Stimulated activated CD8-positive, alpha-beta memory T cell treated with anti-CD3 and anti-CD28 coated beads, Interleukin-15, amount 100 ng/mL, for 24 hours (primary cell): Measurements from ENCODE around the gene LRRC28.
"Not testable (repeated sequence)": the region's sequence is repeated elsewhere in the genome, so short reads cannot be mapped to it uniquely, and the experiment has no call there.

Experiments
- DNase-seq: peaks from one replicate; pipeline ENCODE4 v3.0.0-alpha.2; 2020; ENCODE audit warnings: low read depth

LRRC28 gene

GRCh38 chr15:99399061-99399460 is 147.8 kb downstream of the LRRC28 start:
- DNase-seq: no peak

GRCh38 chr15:99399618-99400017 is 148.3 kb downstream of the LRRC28 start:
- no peak for DNase-seq

GRCh38 chr15:99401216-99401615 is 149.9 kb downstream of the LRRC28 start:
- not testable (repeated sequence) for DNase-seq

DNA sequence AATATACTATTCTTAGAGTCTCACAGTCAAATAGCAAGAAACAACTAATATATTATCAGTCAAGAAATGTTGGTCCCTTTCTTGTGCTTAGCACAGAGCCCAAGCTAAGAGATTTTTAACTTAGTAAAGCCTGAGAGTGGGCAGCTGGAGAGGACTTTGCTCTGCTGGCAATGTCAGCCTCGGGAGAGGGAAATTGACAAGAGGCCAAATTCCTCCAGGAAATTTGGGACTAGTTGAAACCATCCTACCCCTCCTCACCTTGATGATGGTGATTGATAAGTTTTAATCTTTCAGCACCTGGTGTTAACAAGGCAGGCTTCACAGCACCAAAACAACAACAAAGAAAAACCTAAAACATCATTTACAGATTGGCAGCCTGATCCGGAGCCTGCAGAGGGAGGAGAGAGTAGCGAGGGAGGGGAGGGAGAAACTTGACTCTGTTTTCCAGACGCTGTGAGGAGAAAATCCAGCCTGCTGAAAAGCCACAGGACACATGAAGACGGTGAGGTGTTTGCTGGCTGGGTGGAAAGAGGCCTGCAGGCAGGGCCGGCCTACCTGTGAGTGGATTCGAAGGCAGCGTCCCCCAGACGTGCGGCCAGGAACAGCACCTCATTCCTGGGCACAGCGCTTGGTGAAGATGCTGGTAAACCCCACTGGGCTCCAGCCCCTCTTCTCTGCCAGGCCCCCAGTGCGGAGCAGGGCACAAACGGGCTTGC is 150.9 kb downstream of the LRRC28 start:
- no peak for DNase-seq

GRCh38 chr15:99403597-99403996 is 152.3 kb downstream of the LRRC28 start:
- no peak for DNase-seq

DNA sequence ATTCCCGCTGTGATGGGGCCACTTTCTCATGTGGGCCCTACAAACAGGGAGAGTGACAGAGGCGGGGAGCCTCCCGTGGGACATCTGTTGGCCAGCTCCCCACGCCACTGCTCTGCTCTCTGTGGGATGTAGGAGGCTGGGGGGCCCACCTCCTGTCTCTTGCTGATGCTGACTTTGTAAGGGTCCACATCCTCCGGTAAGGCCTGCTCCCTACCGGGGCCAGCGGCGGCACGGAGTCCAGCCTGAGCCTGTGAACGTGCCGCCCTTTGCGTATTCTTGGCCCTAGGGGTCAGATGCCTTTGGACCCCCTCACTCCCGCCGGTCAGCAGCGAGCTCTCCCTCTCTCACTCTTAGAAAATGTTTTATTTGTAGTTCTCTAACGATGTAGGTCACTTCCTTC is 153.2 kb downstream of the LRRC28 start:
- no peak for DNase-seq

DNA sequence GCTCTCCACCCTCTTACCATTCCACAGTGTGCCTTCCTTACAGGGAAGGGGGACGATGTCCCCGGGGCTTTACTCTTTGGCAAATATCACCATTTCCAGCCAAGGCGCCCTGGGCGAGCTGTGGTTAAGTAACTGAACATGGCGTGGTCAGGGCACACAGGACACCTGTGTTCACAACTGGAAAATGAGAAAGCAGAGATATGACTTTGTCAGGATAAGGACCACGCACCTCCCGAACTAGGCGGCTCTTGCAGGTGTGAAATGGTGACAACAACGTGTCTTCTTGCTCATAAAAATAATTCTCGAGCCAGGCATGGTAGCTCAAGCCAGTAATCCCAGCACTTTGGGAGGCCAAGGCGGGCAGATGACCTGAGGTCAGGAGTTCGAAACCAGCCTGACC is 154.8 kb downstream of the LRRC28 start:
- DNase-seq: no peak

GRCh38 chr15:99406716-99407487 is 155.6 kb downstream of the LRRC28 start:
- no peak for DNase-seq

DNA sequence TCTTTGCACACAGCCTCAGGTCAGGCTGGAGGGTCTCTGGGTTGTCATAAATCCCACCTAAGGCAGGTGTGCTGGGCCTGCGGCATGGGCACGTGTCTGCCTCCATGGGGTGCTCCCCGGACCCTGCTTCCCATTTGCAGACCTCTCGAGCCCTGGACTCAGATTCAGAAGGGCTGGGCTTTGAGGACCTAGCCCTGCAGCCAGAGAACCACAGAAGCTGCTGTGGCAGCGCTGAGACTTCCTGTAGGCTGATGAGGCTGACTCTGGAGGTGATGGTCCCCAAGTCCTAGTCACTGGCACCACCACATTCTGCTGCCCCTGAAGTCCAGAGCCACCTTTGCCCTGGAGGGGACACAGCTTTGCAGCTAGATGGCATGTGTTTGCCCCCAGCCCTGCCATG is 156.4 kb downstream of the LRRC28 start:
- no peak for DNase-seq

GRCh38 chr15:99408236-99409096 is 157.2 kb downstream of the LRRC28 start:
- DNase-seq: no peak

GRCh38 chr15:99409097-99409473 is 157.8 kb downstream of the LRRC28 start:
- DNase-seq: no peak

DNA sequence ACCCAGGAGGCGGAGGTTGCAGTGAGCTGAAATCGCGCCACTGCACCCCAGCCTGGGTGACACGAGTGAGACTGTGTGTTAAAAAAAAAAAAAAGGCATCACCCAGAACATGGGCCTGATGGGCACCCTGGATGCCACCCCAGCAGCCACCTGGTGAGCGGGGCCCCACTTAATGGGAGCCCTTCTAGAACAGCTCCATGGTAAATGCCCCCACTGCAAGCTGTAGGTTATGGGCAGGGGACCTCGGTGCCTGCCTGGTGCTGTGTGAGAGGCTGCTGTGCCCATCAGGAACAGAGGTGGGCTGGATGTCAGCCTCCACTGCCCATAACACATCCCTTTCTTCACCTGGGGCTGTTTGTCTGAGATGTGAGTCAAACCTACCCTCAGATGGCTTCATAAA is 158.3 kb downstream of the LRRC28 start:
- no peak for DNase-seq

DNA sequence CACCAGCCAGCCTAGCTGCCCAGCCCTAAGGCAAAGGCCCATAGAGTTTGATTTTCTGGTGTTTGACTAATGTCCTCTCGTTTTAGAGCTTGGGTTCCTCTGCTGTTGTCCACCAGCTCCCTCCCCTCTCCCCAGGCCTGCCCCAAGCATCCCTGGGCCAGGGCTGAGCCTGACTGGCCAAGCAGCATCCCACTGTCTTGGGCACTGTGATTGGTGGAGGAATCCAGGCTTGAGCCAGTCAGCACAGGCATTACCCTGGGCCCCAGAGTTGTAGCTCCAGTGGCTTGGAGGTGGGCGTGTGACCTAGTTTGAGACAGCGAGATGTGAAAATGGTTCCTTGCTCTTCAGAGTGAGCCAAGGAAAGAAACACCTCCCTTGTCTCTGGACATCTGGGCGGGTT is 159.2 kb downstream of the LRRC28 start:
- no peak for DNase-seq

GRCh38 chr15:99411234-99411633 is 160.0 kb downstream of the LRRC28 start:
- no peak for DNase-seq

GRCh38 chr15:99412082-99412481 is 160.8 kb downstream of the LRRC28 start:
- DNase-seq: no peak

- DNase-seq: no peak
These were observed 161.3 kb downstream of the LRRC28 start for GRCh38 chr15:99412626-99413025.

DNA sequence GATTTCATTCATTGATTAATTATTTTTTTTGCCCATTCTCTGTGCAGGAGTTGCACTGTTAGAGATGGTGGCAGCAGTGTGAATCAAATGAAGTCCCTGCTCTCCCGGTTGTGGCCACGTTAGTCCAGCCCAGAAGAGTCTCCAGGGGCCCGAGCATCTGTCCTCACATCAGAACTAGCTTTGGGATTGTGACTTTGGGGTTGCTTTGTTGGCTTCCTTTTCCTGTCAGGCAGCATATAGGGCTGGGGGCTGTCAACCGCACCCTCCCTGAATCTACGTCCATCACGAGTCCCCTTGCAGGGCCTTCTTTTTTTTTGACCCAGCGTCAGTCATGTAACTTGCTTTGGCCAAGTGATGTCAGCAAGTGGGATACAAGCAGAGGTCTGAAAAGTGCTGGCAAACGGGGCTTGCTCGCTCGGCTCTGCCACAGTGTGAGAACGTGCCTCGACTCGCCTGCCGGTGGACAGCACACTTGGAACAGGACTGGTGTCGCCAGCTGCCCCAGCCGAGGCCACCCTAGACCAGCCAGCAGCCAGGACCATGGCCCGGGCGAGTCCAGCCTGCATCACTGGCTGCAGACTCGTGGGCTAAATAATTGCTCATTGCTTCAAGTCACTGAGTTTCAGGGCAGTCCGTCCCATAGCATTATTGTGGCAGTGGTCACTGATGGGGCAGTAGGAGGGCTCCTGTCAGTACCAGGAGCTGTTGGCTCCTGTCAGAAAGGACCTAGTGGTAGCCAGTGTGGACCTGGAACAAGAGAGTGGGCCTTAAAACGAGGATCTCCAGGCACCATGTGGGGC is 162.9 kb downstream of the LRRC28 start:
- no peak for DNase-seq

DNA sequence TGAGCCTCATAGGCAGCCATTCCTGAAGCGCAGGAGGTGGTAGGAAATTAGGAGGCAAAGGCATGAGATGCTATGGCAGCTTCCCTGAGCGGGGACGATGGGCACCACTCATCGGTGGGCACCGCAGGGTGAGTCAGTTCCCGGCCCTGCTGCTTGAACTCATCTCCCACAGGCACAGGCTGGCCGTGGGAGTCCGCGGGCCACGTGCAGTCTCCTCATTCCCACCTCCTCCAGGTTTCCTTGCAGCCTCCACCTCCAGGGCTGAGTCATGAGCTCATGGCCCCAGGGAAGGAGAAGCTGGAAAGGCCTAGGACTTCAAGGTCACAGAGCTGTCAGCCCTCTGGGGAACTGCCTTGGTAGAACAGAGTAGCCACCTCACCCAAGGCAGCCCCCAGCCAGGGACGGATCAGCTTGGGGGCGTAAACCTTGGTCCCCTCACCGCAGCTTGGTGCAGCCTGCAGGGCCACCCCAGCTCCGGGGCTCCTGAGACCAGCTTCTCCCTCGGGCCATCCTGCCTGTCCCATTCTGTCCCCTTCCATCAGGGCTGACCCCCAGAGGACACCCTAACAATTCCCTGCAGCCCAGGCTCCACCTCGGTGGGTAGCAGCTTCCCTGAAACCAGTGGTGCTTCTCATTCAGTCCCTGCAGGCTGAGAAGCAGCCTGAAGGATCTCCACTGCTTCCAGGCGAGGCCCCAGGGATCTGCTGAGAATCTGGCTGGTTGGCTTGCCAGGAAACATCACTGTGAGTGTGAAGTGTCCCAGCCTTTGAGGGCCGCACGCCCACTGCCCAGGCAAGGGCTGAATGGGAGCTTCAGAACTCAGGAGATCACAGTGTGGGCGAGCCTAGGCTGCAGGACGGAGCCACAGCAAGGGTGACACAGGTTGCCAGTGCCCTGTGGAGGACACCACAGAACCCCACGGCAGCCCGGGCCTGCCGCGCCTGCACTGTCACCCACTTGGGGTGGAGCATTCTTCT is 163.8 kb downstream of the LRRC28 start:
- no peak for DNase-seq

DNA sequence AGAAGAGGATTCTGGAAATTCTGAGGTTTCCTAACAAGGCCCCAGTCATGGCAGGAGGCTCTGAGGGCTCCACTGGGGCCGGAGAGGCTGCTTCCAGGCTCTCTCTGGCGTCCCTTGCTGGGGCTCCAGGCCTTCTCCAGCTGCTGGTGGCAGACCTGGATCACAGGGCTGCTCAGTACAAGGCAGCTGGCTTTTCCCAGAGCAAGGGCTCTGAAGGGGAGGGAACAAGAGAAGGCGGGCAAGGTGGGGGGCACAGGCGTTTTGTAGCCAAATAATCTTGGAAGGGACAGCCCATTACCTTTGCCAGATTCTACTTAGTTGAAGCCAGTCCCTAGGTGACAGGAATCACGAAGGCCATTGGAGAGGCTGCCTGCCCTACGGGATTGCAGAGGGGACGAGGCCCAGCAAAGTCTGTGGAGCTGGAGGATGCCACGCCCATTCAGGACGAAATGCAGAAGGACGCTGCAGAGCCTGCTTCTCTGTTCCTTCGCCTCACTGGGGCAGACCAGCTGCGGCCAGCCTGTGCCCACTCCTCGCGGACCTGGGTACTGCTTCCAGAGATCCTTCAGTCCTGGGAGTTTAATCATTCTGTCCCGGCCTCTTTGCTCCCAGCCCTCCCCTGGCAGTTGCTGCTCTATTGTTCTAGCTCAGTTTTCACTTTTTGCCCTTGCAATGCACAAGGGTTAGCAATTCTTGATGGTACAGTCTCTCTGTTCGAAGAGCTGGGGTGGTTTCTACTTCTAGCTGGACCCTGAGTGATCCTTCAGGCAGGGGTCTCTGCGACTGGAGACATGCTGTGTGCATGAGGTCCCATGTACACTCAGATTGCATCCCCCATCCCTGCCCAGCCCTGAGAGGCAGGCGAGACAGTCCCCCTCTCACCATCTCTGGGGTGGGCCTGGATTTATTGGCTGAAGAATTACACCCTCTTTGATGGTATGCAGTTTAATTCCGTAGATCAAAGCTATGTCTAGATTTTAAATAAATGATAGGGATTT is 165.2 kb downstream of the LRRC28 start:
- no peak for DNase-seq
